GM21390 (cell line): ENCODE results near the gene CEP162.
"Not testable (repeated sequence)": the region's sequence is repeated elsewhere in the genome, so short reads cannot be mapped to it uniquely, and the experiment has no call there.

Experiments used
- ATAC-seq: cut with Tn5 transposase; IDR thresholded peaks from one replicate; pipeline ENCODE4 v1.9.1; 2021; ENCODE audit not compliant: unreplicated experiment

The CEP162 gene

GRCh38 chr6:84151669-84152068 is 75.8 kb downstream of the CEP162 start:
- ATAC-seq, result no peak

- peak; percentile 50 for ATAC-seq
These were observed 76.7 kb downstream of the CEP162 start for GRCh38 chr6:84150705-84151104.

- ATAC-seq, result no peak
These were observed 85.9 kb downstream of the CEP162 start for GRCh38 chr6:84141521-84141920.

GRCh38 chr6:84139311-84139710 is 88.1 kb downstream of the CEP162 start:
- no peak for ATAC-seq

- no peak for ATAC-seq
These were observed 89.4 kb downstream of the CEP162 start for GRCh38 chr6:84137989-84138575.

- no peak for ATAC-seq
These were observed 90.4 kb downstream of the CEP162 start for GRCh38 chr6:84137051-84137375.

GRCh38 chr6:84136364-84137050 is 90.9 kb downstream of the CEP162 start:
- ATAC-seq, result no peak

- no peak for ATAC-seq
These were observed 92.2 kb downstream of the CEP162 start for GRCh38 chr6:84135291-84135690.

- not testable (repeated sequence) for ATAC-seq
These were observed 94.1 kb downstream of the CEP162 start for GRCh38 chr6:84133385-84133784.

- not testable (repeated sequence) for ATAC-seq
These were observed 97.9 kb downstream of the CEP162 start for GRCh38 chr6:84129588-84129987.

- ATAC-seq, result no peak
These were observed 104.3 kb downstream of the CEP162 start for GRCh38 chr6:84123186-84123585.

- ATAC-seq, result no peak
These were observed 108.2 kb downstream of the CEP162 start for GRCh38 chr6:84119277-84119676.

- no peak for ATAC-seq
These were observed 109.3 kb downstream of the CEP162 start for GRCh38 chr6:84118191-84118590.

- not testable (repeated sequence) for ATAC-seq
These were observed 112.4 kb downstream of the CEP162 start for GRCh38 chr6:84114933-84115594.

GRCh38 chr6:84111351-84111750 is 116.1 kb downstream of the CEP162 start:
- not testable (repeated sequence) for ATAC-seq

GRCh38 chr6:84107495-84107894 is 119.9 kb downstream of the CEP162 start:
- ATAC-seq, result no peak

GRCh38 chr6:84105215-84105924 is 122.1 kb downstream of the CEP162 start:
- not testable (repeated sequence) for ATAC-seq

GRCh38 chr6:84103029-84103428 is 124.4 kb downstream of the CEP162 start:
- ATAC-seq, result no peak

- no peak for ATAC-seq
These were observed 132.3 kb downstream of the CEP162 start for GRCh38 chr6:84095156-84095555.

GRCh38 chr6:84093441-84094435 is 133.7 kb downstream of the CEP162 start:
- ATAC-seq, result peak; percentile 54

GRCh38 chr6:84089552-84089951 is 137.9 kb downstream of the CEP162 start:
- ATAC-seq, result no peak
